Prostate gland (tissue), 2 donors: ENCODE measurements around the gene ADARB2.

Source experiments
- POLR2A ChIP-seq: fragments of 450-650 bp; IDR thresholded peaks from one replicate; pipeline ENCODE4 v1.6.1; 2016; ENCODE audit warnings: antibody characterized with exemption, mild to moderate bottlenecking
- TF ChIP-seq, protein P1 (sequence below), 4 experiments: fragments of 200-600 bp in 2 of 4; fragments of 450-650 bp in 2 of 4; sonication (generic) in 2 of 4; IDR thresholded peaks; 1 replicate in 3 of 4; 2 replicates in 1 of 4; pipeline ENCODE4 v1.5.1; 2016 to 2019; ENCODE audit warnings: antibody characterized with exemption in 4 of 4, mild to moderate bottlenecking in 2 of 4, moderate library complexity in 2 of 4

DNA sequence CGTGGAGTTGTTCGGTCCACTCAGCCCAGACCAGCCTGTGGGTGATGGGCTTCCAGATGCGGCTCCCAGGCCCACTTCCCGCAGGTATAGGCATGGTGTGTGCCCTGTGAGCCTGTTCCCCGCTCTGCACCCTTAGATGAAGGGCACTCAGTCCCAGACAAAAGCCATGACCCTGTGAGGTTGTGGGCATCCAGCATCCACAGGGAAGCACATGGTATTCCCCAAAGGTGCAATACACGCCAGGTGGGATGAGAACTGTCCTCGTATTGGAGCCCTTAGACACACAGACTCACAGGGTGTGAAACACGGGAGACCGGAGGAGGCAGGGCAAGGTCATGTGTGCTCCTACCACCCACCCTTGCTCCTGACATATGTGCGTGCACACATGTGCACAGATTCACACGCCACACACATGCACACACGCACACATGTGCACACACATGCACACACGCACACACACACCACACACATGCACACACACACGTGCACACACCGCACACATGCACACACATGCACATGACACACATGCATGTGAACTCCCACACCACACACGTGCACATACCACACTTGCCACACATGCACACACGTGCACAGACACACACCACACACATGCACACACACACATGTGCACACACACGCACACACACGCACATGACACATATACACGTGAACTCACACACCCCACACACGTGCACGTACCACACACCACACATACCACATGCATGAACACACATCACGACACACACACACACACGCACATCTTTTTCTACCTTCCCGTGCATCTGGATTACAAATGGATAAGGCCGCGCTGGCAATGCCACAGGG is 361.8 kb downstream of the ADARB2 start:
- TF ChIP-seq, protein P1, sequence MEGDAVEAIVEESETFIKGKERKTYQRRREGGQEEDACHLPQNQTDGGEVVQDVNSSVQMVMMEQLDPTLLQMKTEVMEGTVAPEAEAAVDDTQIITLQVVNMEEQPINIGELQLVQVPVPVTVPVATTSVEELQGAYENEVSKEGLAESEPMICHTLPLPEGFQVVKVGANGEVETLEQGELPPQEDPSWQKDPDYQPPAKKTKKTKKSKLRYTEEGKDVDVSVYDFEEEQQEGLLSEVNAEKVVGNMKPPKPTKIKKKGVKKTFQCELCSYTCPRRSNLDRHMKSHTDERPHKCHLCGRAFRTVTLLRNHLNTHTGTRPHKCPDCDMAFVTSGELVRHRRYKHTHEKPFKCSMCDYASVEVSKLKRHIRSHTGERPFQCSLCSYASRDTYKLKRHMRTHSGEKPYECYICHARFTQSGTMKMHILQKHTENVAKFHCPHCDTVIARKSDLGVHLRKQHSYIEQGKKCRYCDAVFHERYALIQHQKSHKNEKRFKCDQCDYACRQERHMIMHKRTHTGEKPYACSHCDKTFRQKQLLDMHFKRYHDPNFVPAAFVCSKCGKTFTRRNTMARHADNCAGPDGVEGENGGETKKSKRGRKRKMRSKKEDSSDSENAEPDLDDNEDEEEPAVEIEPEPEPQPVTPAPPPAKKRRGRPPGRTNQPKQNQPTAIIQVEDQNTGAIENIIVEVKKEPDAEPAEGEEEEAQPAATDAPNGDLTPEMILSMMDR (IDR thresholded peaks at IDR 0.05), result no peak
- no peak for TF ChIP-seq POLR2A
